HFFc6 (cell line): ENCODE measurements around the gene PELI2. TPM values are rescaled to one million over a fixed set of nuclear protein-coding genes. Genes with fewer than 3 reads are reported as not detected.

ENCODE experiments used
- DNase-seq: peaks from one replicate; pipeline ENCODE4 v3.0.0-alpha.2; 2018
- H3K27ac Mint-ChIP-seq: 2 replicates; pipeline ENCODE4 v1.8.0; 2020; ENCODE audit warnings: mild to moderate bottlenecking, mixed read lengths
- H3K27me3 Mint-ChIP-seq: 2 replicates; pipeline ENCODE4 v1.8.0; 2021; ENCODE audit warnings: mild to moderate bottlenecking, moderate library complexity, mixed read lengths; ENCODE audit not compliant: insufficient read depth
- H3K36me3 Mint-ChIP-seq: 2 replicates; pipeline ENCODE4 v1.8.0; 2021; ENCODE audit warnings: low read depth, mixed read lengths
- H3K4me1 Mint-ChIP-seq: 2 replicates; pipeline ENCODE4 v1.8.0; 2020; ENCODE audit warnings: low read depth, mixed read lengths
- H3K4me3 Mint-ChIP-seq: 2 replicates; pipeline ENCODE4 v1.8.0; 2020; ENCODE audit warnings: mild to moderate bottlenecking, moderate library complexity, mixed read lengths
- H3K9me3 Mint-ChIP-seq: 2 replicates; pipeline ENCODE4 v1.8.0; 2020; ENCODE audit warnings: mild to moderate bottlenecking, mixed read lengths
- total RNA-seq, 6 experiments: library from RNA; stranded (reverse); fragmentation: NEBNext Ultra II Directional; extraction: Animal tissue kit (Norgen Biotek cat#: 25700); gene quantifications; 2 replicates in 1 of 6; 3 replicates in 5 of 6; pipeline ENCODE4 v1.2.3, GENCODE V29; 2021
- TF ChIP-seq, protein P1 (sequence below): fragments of 200-600 bp; sonication (generic); IDR thresholded peaks from 2 replicates; pipeline ENCODE4 v1.5.0; 2021; ENCODE audit warnings: antibody characterized with exemption, mild to moderate bottlenecking

The PELI2 gene
- total RNA-seq, 6 experiments from 2014 or later, result 0.69 to 5.9 (median 4.6) TPM

DNA sequence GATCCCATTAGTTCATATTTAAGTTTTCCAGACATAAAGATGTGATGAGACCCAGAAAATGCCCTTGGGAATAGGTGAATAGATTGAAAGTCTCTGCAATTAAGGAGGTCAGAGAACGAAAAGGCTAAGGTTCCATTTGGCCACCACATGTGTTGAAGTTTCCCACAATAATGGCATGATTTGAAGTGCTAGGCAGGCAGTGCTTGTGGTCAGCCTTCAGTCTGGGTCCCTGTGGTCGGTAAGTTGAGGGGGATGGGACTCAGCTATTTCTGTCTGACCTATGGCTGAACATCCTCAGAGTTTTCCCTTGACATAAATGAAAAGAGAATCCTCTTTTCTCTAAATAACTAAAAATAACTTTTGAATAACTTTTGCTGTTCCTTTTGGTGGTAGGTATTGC, 92.4 kb downstream of the PELI2 start:
- H3K9me3 Mint-ChIP-seq, result no peaks in the 10 kb centered on the region
- H3K4me1 Mint-ChIP-seq, result peaks cover 9% of the 10 kb centered on the region
- no peak overlapping the region for H3K4me3 Mint-ChIP-seq
- no peak for DNase-seq
- TF ChIP-seq, protein P1, sequence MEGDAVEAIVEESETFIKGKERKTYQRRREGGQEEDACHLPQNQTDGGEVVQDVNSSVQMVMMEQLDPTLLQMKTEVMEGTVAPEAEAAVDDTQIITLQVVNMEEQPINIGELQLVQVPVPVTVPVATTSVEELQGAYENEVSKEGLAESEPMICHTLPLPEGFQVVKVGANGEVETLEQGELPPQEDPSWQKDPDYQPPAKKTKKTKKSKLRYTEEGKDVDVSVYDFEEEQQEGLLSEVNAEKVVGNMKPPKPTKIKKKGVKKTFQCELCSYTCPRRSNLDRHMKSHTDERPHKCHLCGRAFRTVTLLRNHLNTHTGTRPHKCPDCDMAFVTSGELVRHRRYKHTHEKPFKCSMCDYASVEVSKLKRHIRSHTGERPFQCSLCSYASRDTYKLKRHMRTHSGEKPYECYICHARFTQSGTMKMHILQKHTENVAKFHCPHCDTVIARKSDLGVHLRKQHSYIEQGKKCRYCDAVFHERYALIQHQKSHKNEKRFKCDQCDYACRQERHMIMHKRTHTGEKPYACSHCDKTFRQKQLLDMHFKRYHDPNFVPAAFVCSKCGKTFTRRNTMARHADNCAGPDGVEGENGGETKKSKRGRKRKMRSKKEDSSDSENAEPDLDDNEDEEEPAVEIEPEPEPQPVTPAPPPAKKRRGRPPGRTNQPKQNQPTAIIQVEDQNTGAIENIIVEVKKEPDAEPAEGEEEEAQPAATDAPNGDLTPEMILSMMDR, result no peak
- no peaks in the 10 kb centered on the region for H3K27me3 Mint-ChIP-seq
- no peak overlapping the region for H3K27ac Mint-ChIP-seq
- H3K36me3 Mint-ChIP-seq, result no peaks in the 10 kb centered on the region

DNA sequence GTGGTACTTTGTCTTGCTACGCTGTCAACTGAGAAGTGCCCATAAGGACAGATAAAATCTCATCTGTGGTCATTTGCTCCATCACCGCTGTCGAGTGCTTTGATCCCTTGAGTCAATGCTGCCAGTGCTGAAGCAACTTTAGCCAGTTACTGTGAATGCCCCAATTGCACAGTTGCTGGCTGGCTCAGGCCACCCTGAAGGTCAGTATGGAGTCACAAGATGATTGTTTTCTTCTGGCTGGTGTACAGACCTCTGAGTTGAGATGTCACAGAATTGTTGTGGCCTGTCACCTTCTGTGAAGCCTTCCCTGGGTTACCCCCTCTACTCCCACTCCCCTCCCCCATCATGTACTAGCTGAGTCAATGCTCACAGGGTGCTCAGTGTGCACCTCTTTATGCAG, 92.9 kb downstream of the PELI2 start:
- Mint-ChIP-seq H3K9me3 (no peaks in the 10 kb centered on the region), H3K27ac (no peak overlapping the region), H3K4me3 (no peak overlapping the region), H3K4me1 (peaks cover 9% of the 10 kb centered on the region), H3K27me3 (no peaks in the 10 kb centered on the region), H3K36me3 (no peaks in the 10 kb centered on the region)
- TF ChIP-seq, protein P1, result no peak
- no peak for DNase-seq

DNA sequence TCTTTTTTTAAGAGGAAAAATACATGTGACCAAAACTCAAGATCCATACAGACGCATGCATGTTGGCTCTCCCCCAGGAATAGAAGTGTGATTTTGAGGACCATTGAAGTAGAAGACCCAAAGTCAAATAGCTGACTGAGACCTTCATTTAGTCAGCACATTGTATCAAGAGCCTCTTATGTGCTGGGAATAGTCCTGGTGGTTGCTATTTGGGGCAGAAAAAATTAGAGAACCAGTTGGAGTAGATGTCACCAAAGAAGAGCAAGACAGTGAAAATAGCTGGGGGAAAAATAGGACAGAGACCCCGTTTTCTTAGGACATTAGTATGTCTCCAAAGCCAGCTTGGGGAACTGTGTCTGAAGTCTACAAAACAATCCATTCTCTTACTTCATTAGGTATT, 93.6 kb downstream of the PELI2 start:
- DNase-seq, result no peak
- no peak overlapping the region for H3K27ac Mint-ChIP-seq
- H3K9me3 Mint-ChIP-seq, result no peaks in the 10 kb centered on the region
- TF ChIP-seq, protein P1, result no peak
- H3K36me3 Mint-ChIP-seq, result no peaks in the 10 kb centered on the region
- no peaks in the 10 kb centered on the region for H3K27me3 Mint-ChIP-seq
- peaks cover 9% of the 10 kb centered on the region for H3K4me1 Mint-ChIP-seq
- no peak overlapping the region for H3K4me3 Mint-ChIP-seq

DNA sequence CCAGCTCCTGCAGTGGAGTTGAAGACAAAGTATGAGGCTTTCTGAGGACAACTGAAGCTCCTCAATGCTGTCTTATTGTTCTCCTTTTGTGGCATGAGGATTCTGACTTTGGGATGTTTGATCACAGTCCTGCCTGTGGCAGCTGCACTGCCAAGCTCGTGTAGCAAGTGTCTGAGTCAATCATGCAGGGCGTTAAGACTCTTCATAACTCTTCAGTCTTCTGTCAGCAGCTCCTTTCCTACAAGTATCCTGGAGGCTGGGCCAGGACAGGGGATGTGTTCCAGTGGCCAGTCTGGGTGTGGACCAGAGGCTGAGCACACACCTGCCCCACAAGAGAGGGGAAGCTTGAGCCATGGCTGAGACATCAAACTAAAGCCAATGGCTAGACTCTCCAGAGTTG, 94.3 kb downstream of the PELI2 start:
- H3K4me3 Mint-ChIP-seq, result no peak overlapping the region
- no peaks in the 10 kb centered on the region for H3K27me3 Mint-ChIP-seq
- no peaks in the 10 kb centered on the region for H3K36me3 Mint-ChIP-seq
- no peak for DNase-seq
- H3K27ac Mint-ChIP-seq, result no peak overlapping the region
- H3K4me1 Mint-ChIP-seq, result peaks cover 9% of the 10 kb centered on the region
- TF ChIP-seq, protein P1, result no peak
- H3K9me3 Mint-ChIP-seq, result no peaks in the 10 kb centered on the region

DNA sequence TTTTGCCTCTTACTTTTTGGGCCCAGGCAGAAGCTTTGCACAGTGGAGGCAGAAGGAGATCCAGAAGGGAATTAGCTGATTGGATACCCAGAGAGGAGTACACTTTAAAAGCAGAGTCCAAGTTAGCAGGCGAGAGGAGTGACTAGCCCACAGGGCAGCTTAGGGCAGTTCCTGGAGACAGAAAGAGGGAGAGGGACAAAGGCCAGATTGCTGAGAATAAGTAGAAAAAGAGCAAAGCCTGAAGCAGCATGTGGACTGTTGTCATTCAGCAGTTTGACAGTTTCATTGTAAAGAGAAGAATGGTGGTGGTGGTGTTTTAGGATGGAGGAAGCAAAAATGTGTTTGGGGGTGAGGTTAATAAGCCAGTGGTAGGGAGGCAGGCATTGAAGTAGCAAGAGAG, 95.1 kb downstream of the PELI2 start:
- Mint-ChIP-seq H3K27me3 (no peaks in the 10 kb centered on the region), H3K9me3 (no peaks in the 10 kb centered on the region), H3K4me1 (peaks cover 3% of the 10 kb centered on the region), H3K4me3 (no peak overlapping the region), H3K27ac (no peak overlapping the region), H3K36me3 (no peaks in the 10 kb centered on the region)
- DNase-seq, result no peak
- TF ChIP-seq, protein P1, result no peak

DNA sequence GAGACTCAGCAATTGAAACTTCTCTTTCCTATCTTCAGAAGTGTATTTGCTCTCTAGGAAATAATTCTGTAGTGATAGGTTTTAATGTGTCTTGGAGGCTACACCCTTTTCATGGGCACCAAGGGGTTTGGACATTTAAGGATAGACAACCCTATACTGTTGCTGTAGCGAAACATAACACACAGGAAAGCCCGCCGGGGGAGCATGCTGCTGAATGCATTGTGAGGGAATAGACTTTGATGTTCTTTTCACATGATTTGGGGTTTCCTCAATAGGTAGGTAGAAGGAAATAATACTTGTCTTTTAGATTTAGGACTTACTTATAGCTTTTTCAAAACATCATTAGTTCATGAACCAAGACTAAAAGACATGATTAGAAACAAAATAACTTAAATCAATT, 97.0 kb downstream of the PELI2 start:
- no peak for DNase-seq
- Mint-ChIP-seq H3K4me1 (no peaks in the 10 kb centered on the region), H3K27me3 (no peaks in the 10 kb centered on the region), H3K9me3 (no peaks in the 10 kb centered on the region), H3K4me3 (no peak overlapping the region), H3K27ac (no peak overlapping the region), H3K36me3 (no peaks in the 10 kb centered on the region)
- TF ChIP-seq, protein P1, result no peak
